Lung (tissue), 16 donors: Measurements from ENCODE around the gene SERINC3. TPM values are rescaled to one million over a fixed set of nuclear protein-coding genes. Genes with fewer than 3 reads are reported as not detected.

Experiments used
- ATAC-seq: fragments of 200-7000 bp; cut with Tn5 transposase; one replicate; pipeline ENCODE4 v1.9.1; 2020; ENCODE audit warnings: moderate number of reproducible peaks; ENCODE audit not compliant: insufficient read depth, low FRiP score
- DNase-seq, 3 donors: peaks; one replicate each; pipeline ENCODE4 v3.0.0-alpha.2; 2013 to 2017
- H3K27ac ChIP-seq, 2 donors: one replicate each; pipeline ENCODE4 v1.5.1; 2013; ENCODE audit warnings: mild to moderate bottlenecking in 2 of 2, moderate library complexity in 2 of 2, control low read depth in 1 of 2, inconsistent platforms in 1 of 2, low read depth in 1 of 2, low read length in 1 of 2
- H3K27me3 ChIP-seq, 3 donors: one replicate each; pipeline ENCODE4 v1.5.1; 2013; ENCODE audit warnings: low read length in 2 of 3; ENCODE audit not compliant: control insufficient read depth in 3 of 3, insufficient read depth in 3 of 3
- H3K36me3 ChIP-seq, 4 donors: one replicate each; pipeline ENCODE4 v1.5.1; 2013; ENCODE audit warnings: low read length in 4 of 4, mild to moderate bottlenecking in 1 of 4, moderate library complexity in 1 of 4; ENCODE audit not compliant: control insufficient read depth in 4 of 4, insufficient read depth in 4 of 4
- H3K4me1 ChIP-seq, 5 donors: one replicate each; pipeline ENCODE4 v1.5.1; 2013; ENCODE audit warnings: low read length in 5 of 5, mild to moderate bottlenecking in 2 of 5, moderate library complexity in 1 of 5; ENCODE audit not compliant: control insufficient read depth in 5 of 5, insufficient read depth in 5 of 5
- H3K4me3 ChIP-seq: one replicate; pipeline ENCODE4 v1.5.1; 2013; ENCODE audit warnings: mild to moderate bottlenecking, control low read depth, moderate library complexity
- H3K9ac ChIP-seq, 2 donors: one replicate each; pipeline ENCODE4 v1.5.1; 2013; ENCODE audit warnings: low read length in 2 of 2, control low read depth in 1 of 2; ENCODE audit not compliant: insufficient read depth in 1 of 2
- H3K9me3 ChIP-seq, 4 donors: one replicate each; pipeline ENCODE4 v1.5.1; 2013; ENCODE audit warnings: low read length in 3 of 4, mild to moderate bottlenecking in 1 of 4, moderate library complexity in 1 of 4; ENCODE audit not compliant: control insufficient read depth in 4 of 4, insufficient read depth in 3 of 4
- CTCF ChIP-seq: IDR thresholded peaks from 2 replicates; pipeline ENCODE4 v1.5.1; 2012; ENCODE audit warnings: mild to moderate bottlenecking; ENCODE audit errors: control extremely low read depth, extremely low read depth
- WGBS, 2 donors: extraction: QIAGEN DNeasy Blood & Tissue Kit; methylation state at CpG; one replicate each; pipeline ENCODE4 v1.1.7; 2013; 5-methylcytosine and 5-hydroxymethylcytosine counted together
- long read RNA-seq, 5 donors: transcript quantifications; one replicate each; lab custom pipeline, GENCODE V29; 2026
- polyA plus RNA-seq, 2 donors: library from polyadenylated mRNA; stranded (reverse); fragments of 200-250 nt; gene quantifications; one replicate each; pipeline ENCODE4 v1.2.1, GENCODE V29; 2013
- total RNA-seq, 2 donors: library from RNA; depleted of rRNA in 1 of 2; stranded (reverse); fragments of >200 nt in 1 of 2; gene quantifications; one replicate each; pipeline ENCODE4 v1.2.1, GENCODE V29; 2014 to 2021
- donor health status: control.
- donor health status: control.
- donor health status: Bipolar disorder and iron deficiency.
- donor health status: healthy.
- donor health status: DM: yes; HTN: yes; CAD: no.

Gene SERINC3
- total RNA-seq (10 to 100 TPM; 76.5 to 83.9 TPM), polyA plus RNA-seq (10 to 100 TPM; 36.7 to 76.1 TPM)
- long read RNA-seq, donor 1, full-length matches to known transcripts = 24 of 32 reads
- long read RNA-seq, donor 1, partial matches to known transcripts = 8 of 32 reads
- long read RNA-seq, donor 1, other reads (novel, unspliced or antisense) = 0 of 32 reads
- long read RNA-seq, donor 2, full-length matches to known transcripts = 8 of 14 reads
- long read RNA-seq, donor 2, partial matches to known transcripts = 6 of 14 reads
- long read RNA-seq, donor 2, other reads (novel, unspliced or antisense) = 0 of 14 reads
- long read RNA-seq, donor 3, full-length matches to known transcripts = 12 of 12 reads
- long read RNA-seq, donor 3, partial matches to known transcripts = 0 of 12 reads
- long read RNA-seq, donor 3, other reads (novel, unspliced or antisense) = 0 of 12 reads
- long read RNA-seq, donor 4, full-length matches to known transcripts = 1 of 1 reads
- long read RNA-seq, donor 4, partial matches to known transcripts = 0 of 1 reads
- long read RNA-seq, donor 4, other reads (novel, unspliced or antisense) = 0 of 1 reads
- long read RNA-seq, donor 5, full-length matches to known transcripts = 24 of 32 reads
- long read RNA-seq, donor 5, partial matches to known transcripts = 8 of 32 reads
- long read RNA-seq, donor 5, other reads (novel, unspliced or antisense) = 0 of 32 reads

GRCh38 chr20:44521484-44522481 lies at the start of gene SERINC3:
Gene SERINC3, minus strand, starts transcription at chr20:44522070. Its CDS starts 119 bp downstream, at chr20:44521951.
- H3K9me3 ChIP-seq = no peaks in the 10 kb centered on the region
- TF ChIP-seq CTCF = no peak
- peak within 1 kb of the TSS; percentile 98 for H3K27ac ChIP-seq
- ATAC-seq (peak; percentile 100), DNase-seq (peak; percentile 96 to 97 (median 96))
- peaks cover 0 to 4% (median 0%) of the 10 kb centered on the region in 4 donors for H3K36me3 ChIP-seq
- peak within 1 kb of the TSS; percentile 87 for H3K4me3 ChIP-seq
- H3K4me1 ChIP-seq = peaks cover 0 to 22% (median 8%) of the 10 kb centered on the region in 5 donors
- H3K9ac ChIP-seq = peak within 1 kb of the TSS; percentile 98
- WGBS, 2 donors = 0 to 1% methylated on average over 49 of the region's 49 CpGs
- peaks cover 0 to 2% (median 0%) of the 10 kb centered on the region in 3 donors for H3K27me3 ChIP-seq

- TF ChIP-seq CTCF = no peak
- ATAC-seq (no peak), DNase-seq (no peak)
- Histone ChIP-seq H3K27me3 (no peaks in the 10 kb centered on the region), H3K9ac (no peak overlapping the region), H3K36me3 (no peaks in the 10 kb centered on the region), H3K4me1 (peaks cover 6 to 34% (median 18%) of the 10 kb centered on the region in 5 donors), H3K4me3 (no peak overlapping the region), H3K9me3 (no peaks in the 10 kb centered on the region), H3K27ac (peak overlapping the region; percentile 1 to 59)
- 62 to 67% methylated on average over 6 of the region's 6 CpGs for WGBS, 2 donors
These were observed 49.6 kb upstream of the SERINC3 start for GRCh38 chr20:44571362-44571988.

- TF ChIP-seq CTCF = no peak
- no peak overlapping the region for H3K27ac ChIP-seq
These were observed 48.5 kb upstream of the SERINC3 start for GRCh38 chr20:44570367-44570766.

More at GRCh38 chr20:44570367-44570766, 48.5 kb upstream of the SERINC3 start:
- H3K9me3 ChIP-seq = no peaks in the 10 kb centered on the region
- DNase-seq (no peak), ATAC-seq (no peak)
- no peak overlapping the region for H3K9ac ChIP-seq
- no peaks in the 10 kb centered on the region for H3K36me3 ChIP-seq
- no peak overlapping the region for H3K4me3 ChIP-seq
- H3K27me3 ChIP-seq = no peaks in the 10 kb centered on the region
- peaks cover 0 to 25% (median 10%) of the 10 kb centered on the region in 5 donors for H3K4me1 ChIP-seq
- WGBS, 2 donors = 94 to 100% methylated on average over 1 of the region's 1 CpG
